Esophagus (tissue), 2 donors: Measurements from ENCODE around the gene CWH43. TPM values are rescaled to one million over a fixed set of nuclear protein-coding genes. Genes with fewer than 3 reads are reported as not detected.

Experiments used
- H3K27ac ChIP-seq, 2 donors: one replicate each; pipeline ENCODE4 v1.5.1; 2013; ENCODE audit warnings: low read depth in 2 of 2, mild to moderate bottlenecking in 2 of 2, inconsistent platforms in 1 of 2, low read length in 1 of 2, moderate library complexity in 1 of 2
- H3K27me3 ChIP-seq, 2 donors: one replicate each; pipeline ENCODE4 v1.6.1; 2013; ENCODE audit warnings: low read length in 2 of 2, control low read depth in 1 of 2, mild to moderate bottlenecking in 1 of 2; ENCODE audit not compliant: insufficient read depth in 2 of 2, control insufficient read depth in 1 of 2
- H3K36me3 ChIP-seq, 2 donors: one replicate each; pipeline ENCODE4 v1.6.1; 2013; ENCODE audit warnings: low read length in 1 of 2; ENCODE audit not compliant: control insufficient read depth in 2 of 2, insufficient read depth in 2 of 2
- H3K4me1 ChIP-seq, 2 donors: one replicate each; pipeline ENCODE4 v1.6.1; 2013; ENCODE audit warnings: low read length in 1 of 2; ENCODE audit not compliant: control insufficient read depth in 2 of 2, insufficient read depth in 2 of 2
- H3K4me3 ChIP-seq, 2 donors: one replicate each; pipeline ENCODE4 v1.5.1; 2013; ENCODE audit warnings: low read length in 2 of 2, mild to moderate bottlenecking in 2 of 2, low read depth in 1 of 2, moderate library complexity in 1 of 2
- H3K9me3 ChIP-seq, 2 donors: one replicate each; pipeline ENCODE4 v1.6.1; 2013; ENCODE audit warnings: mild to moderate bottlenecking in 2 of 2, low read depth in 1 of 2, low read length in 1 of 2, moderate library complexity in 1 of 2; ENCODE audit not compliant: control insufficient read depth in 2 of 2, insufficient read depth in 1 of 2
- WGBS, 2 donors: extraction: QIAGEN DNeasy Blood & Tissue Kit; methylation state at CpG; one replicate each; pipeline ENCODE4 v1.1.7; 2013; 5-methylcytosine and 5-hydroxymethylcytosine counted together
- polyA plus RNA-seq, 2 donors: library from polyadenylated mRNA; stranded (reverse); fragments of 200-250 nt; gene quantifications; one replicate each; pipeline ENCODE4 v1.2.3, GENCODE V29; 2013
- donor health status: healthy with polysubstance abuse.
- donor health status: Bipolar disorder and iron deficiency.

CWH43 gene
- polyA plus RNA-seq, 2 donors = 14.4 to 19.3 TPM

GRCh38 chr4:48991357-48991756 is 5.3 kb downstream of the CWH43 start:
- peaks cover 0 to under 1% of the 10 kb centered on the region in 2 donors for H3K4me1 ChIP-seq
- H3K4me3 ChIP-seq = no peak overlapping the region
- H3K27ac ChIP-seq = no peak overlapping the region
- no peaks in the 10 kb centered on the region for H3K9me3 ChIP-seq
- no peaks in the 10 kb centered on the region for H3K36me3 ChIP-seq
- WGBS, 2 donors = 73 to 80% methylated on average over 3 of the region's 3 CpGs
- no peaks in the 10 kb centered on the region for H3K27me3 ChIP-seq

DNA sequence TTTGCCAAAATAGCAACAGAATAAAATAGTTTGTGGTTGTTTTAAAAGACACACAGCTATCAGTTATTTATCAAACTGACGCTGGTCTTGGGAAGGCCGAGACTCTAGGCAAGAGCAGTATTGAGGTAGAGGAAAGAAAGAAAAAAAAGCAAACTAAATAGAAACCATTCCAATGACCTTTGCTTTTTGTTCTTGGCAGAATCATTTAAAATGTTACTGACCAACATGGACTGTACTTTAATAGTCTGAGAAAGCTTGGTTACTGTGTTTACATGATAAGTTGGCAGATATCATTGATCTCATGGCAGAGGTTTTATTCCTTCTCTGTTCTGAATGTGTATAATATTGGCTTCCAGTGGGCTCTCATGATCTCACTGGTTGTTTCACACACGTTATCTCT is 11.9 kb downstream of the CWH43 start:
- 75 to 83% methylated on average over 3 of the region's 3 CpGs for WGBS, 2 donors
- no peak overlapping the region for H3K27ac ChIP-seq

DNA sequence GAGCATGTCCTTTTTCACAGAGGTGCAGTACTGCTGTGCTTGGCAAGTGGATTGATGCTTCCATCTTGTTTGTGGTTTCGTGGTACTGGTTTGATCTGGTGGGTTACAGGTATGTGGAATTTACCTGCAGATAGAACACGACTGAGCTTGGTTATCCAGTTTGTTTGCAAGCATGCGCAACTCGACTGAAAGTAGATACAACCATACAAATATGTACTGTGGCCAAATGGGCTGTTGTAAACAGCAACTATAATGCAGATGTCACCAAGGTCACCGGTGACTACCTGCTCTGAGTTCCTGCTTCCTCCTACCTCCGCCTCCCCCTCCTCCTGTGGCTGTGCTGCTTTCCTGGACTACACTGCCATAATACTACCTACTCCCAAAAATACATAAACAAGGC is 12.4 kb downstream of the CWH43 start:
- H3K36me3 ChIP-seq = no peaks in the 10 kb centered on the region
- H3K9me3 ChIP-seq = no peaks in the 10 kb centered on the region
- H3K4me1 ChIP-seq = no peaks in the 10 kb centered on the region
- no peaks in the 10 kb centered on the region for H3K27me3 ChIP-seq
- H3K27ac ChIP-seq = no peak overlapping the region
- H3K4me3 ChIP-seq = no peak overlapping the region
- 76 to 88% methylated on average over 6 of the region's 6 CpGs for WGBS, 2 donors

More for the DNA sequence above, 11.9 kb downstream of the CWH43 start:
- no peaks in the 10 kb centered on the region for H3K27me3 ChIP-seq
- H3K4me1 ChIP-seq = no peaks in the 10 kb centered on the region
- no peaks in the 10 kb centered on the region for H3K36me3 ChIP-seq
- no peaks in the 10 kb centered on the region for H3K9me3 ChIP-seq
- no peak overlapping the region for H3K4me3 ChIP-seq

DNA sequence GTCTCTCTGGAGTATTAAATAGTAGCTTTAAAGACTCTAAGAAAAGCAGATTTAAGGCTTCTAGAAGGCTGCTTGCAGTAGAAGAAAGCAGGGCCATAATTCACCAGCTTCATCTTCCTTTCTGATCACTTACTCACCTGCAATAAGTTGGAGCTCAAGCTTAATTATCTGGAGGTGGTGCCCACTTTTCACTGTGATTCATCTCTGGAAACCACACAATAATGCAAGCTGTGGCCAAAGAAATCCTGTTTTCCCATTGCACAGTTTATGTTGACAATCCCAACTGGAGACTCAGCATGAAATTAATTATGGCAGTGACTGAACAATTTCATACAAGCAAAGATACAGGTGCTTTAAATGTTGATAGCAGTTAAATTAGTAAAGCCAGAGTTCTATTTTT is 14.7 kb downstream of the CWH43 start:
- Histone ChIP-seq H3K9me3 (no peaks in the 10 kb centered on the region), H3K36me3 (no peaks in the 10 kb centered on the region), H3K27ac (no peak overlapping the region), H3K27me3 (no peaks in the 10 kb centered on the region), H3K4me1 (no peaks in the 10 kb centered on the region), H3K4me3 (no peak overlapping the region)

GRCh38 chr4:49002931-49003330 is 16.9 kb downstream of the CWH43 start:
- Histone ChIP-seq H3K4me3 (no peak overlapping the region), H3K9me3 (no peaks in the 10 kb centered on the region), H3K27ac (no peak overlapping the region), H3K27me3 (no peaks in the 10 kb centered on the region), H3K4me1 (no peaks in the 10 kb centered on the region), H3K36me3 (no peaks in the 10 kb centered on the region)

GRCh38 chr4:49018718-49019295 is 32.7 kb downstream of the CWH43 start:
- no peaks in the 10 kb centered on the region for H3K27me3 ChIP-seq
- H3K9me3 ChIP-seq = peaks cover 0 to 2% of the 10 kb centered on the region in 2 donors
- H3K36me3 ChIP-seq = no peaks in the 10 kb centered on the region
- WGBS, 2 donors = 85 to 87% methylated on average over 2 of the region's 2 CpGs
- H3K27ac ChIP-seq = no peak overlapping the region
- H3K4me3 ChIP-seq = no peak overlapping the region
- H3K4me1 ChIP-seq = no peaks in the 10 kb centered on the region

DNA sequence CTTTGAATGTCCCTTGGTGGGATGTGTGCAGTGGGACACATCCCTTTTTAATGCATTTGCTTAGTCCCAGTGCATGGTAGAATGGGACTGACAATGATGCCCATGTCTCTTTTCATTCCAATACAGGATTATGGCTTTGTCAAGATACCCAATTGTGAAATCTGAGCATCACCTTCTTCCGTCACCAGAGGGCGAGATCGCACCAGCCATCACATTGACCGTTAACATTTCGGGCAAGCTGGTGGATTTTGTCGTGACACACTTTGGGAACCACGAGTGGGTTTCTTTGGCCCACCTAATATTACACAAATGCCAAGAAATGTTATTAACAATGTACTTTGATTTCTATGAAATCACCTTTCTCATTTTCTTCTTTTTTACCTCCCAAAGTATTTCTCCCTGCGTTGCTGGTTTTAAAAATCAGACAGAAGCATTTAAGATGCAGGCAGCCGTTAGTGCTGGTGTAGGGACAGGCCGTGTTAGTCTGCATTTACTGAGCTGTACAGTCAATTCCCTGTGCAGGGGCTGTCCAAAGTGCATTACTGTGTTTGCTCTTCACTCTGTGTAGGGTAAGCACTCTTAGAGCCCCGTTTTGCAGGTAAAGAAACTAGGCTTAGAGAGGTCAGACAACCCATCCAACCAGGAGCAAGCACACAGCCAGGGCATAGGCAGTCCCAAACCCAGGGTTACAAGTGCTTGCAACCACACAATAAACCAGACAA is 46.5 kb downstream of the CWH43 start:
- Histone ChIP-seq H3K36me3 (peaks cover 0 to 2% of the 10 kb centered on the region in 2 donors), H3K9me3 (no peaks in the 10 kb centered on the region), H3K4me3 (no peak overlapping the region), H3K27me3 (no peaks in the 10 kb centered on the region), H3K4me1 (no peaks in the 10 kb centered on the region), H3K27ac (no peak overlapping the region)
- WGBS, 2 donors = 29 to 40% methylated on average over 11 of the region's 11 CpGs

- H3K9me3 ChIP-seq = no peaks in the 10 kb centered on the region
- H3K27me3 ChIP-seq = no peaks in the 10 kb centered on the region
- H3K27ac ChIP-seq = no peak overlapping the region
- 38 to 47% methylated on average over 3 of the region's 3 CpGs for WGBS, 2 donors
- no peaks in the 10 kb centered on the region for H3K4me1 ChIP-seq
- H3K36me3 ChIP-seq = peaks cover 0 to 2% of the 10 kb centered on the region in 2 donors
- H3K4me3 ChIP-seq = no peak overlapping the region
Measured at GRCh38 chr4:49036528-49036927, 50.5 kb downstream of the CWH43 start.

GRCh38 chr4:49044270-49044669 is 58.2 kb downstream of the CWH43 start:
- H3K9me3 ChIP-seq = no peaks in the 10 kb centered on the region
- H3K27ac ChIP-seq = no peak overlapping the region
- no peaks in the 10 kb centered on the region for H3K4me1 ChIP-seq
- no peaks in the 10 kb centered on the region for H3K27me3 ChIP-seq
- WGBS, 2 donors = 60 to 63% methylated on average over 3 of the region's 3 CpGs
- H3K4me3 ChIP-seq = no peak overlapping the region
- no peaks in the 10 kb centered on the region for H3K36me3 ChIP-seq

GRCh38 chr4:49058306-49058705 is 72.2 kb downstream of the CWH43 start:
- H3K4me1 ChIP-seq = no peaks in the 10 kb centered on the region

More at GRCh38 chr4:49058306-49058705, 72.2 kb downstream of the CWH43 start:
- no peak overlapping the region for H3K4me3 ChIP-seq
- H3K27me3 ChIP-seq = no peaks in the 10 kb centered on the region
- no peaks in the 10 kb centered on the region for H3K9me3 ChIP-seq
- H3K36me3 ChIP-seq = no peaks in the 10 kb centered on the region
- H3K27ac ChIP-seq = no peak overlapping the region
